ENCODE results near the gene CEP170B. TPM values are rescaled to one million over a fixed set of nuclear protein-coding genes. Genes with fewer than 3 reads are reported as not detected.

The CEP170B gene
- total and polyA plus RNA-seq, 2 donors from 2014 or later = 8.1 to 42.4 TPM

DNA sequence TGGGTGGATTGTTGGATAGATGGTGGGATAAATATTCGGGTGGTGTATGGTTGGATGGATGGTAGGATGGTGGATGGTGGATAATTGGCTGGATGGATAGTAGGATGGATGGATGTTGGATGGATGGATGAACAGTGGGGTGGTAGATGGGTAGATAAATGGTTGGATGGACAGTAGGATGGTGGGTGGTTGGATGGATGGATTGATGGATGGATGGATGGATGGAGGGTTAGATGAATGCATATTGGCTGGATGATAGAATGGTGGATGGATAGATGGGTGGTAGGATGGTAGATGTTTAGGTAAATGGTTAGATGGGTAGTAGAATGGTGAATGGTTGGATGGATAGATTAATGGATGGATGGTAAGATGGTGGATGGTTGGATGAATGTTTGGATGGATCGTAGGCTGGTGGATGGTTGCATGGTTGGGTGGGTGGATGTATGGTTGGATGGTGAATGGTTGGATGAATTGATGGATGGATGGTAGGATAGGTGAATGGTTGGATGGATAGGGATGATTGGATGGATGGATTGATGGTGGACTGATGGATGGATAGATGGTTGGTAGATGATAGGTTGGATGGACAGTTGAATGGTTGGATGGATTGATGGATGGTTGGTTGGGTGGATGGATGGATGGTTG lies 40.6 kb upstream of the CEP170B start:
- H3K36me3 ChIP-seq (ENCODE audit: control insufficient read depth in 2 of 3, insufficient read depth in 3 of 3, low read length in 3 of 3) = no peaks in the 10 kb centered on the region
- FAIRE-seq (no peak), DNase-seq (no peak)
- intact Hi-C loops (cut with DNase I) = loop anchor here (5.0 kb wide), 1 partner anchor 52 kb away; no protein-coding TSS in a partner anchor
- no peaks in the 10 kb centered on the region for H3K9me3 ChIP-seq (ENCODE audit: control insufficient read depth in 2 of 3, insufficient read depth in 1 of 3, low read length in 3 of 3)
- no peaks in the 10 kb centered on the region for H3K27me3 ChIP-seq (ENCODE audit: control insufficient read depth, insufficient read depth, low read length)
- TF ChIP-seq, protein P1, sequence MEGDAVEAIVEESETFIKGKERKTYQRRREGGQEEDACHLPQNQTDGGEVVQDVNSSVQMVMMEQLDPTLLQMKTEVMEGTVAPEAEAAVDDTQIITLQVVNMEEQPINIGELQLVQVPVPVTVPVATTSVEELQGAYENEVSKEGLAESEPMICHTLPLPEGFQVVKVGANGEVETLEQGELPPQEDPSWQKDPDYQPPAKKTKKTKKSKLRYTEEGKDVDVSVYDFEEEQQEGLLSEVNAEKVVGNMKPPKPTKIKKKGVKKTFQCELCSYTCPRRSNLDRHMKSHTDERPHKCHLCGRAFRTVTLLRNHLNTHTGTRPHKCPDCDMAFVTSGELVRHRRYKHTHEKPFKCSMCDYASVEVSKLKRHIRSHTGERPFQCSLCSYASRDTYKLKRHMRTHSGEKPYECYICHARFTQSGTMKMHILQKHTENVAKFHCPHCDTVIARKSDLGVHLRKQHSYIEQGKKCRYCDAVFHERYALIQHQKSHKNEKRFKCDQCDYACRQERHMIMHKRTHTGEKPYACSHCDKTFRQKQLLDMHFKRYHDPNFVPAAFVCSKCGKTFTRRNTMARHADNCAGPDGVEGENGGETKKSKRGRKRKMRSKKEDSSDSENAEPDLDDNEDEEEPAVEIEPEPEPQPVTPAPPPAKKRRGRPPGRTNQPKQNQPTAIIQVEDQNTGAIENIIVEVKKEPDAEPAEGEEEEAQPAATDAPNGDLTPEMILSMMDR (IDR thresholded peaks at IDR 0.05; ENCODE audit: borderline replicate concordance, extremely low read depth, insufficient read depth) = no peak
- H3K27ac ChIP-seq (ENCODE audit: low read depth in 2 of 2, low read length in 2 of 2) = no peak overlapping the region
- no peak overlapping the region for H3K9ac ChIP-seq (ENCODE audit: low read length in 3 of 3)
- peaks cover 0 to 17% (median 0%) of the 10 kb centered on the region in 3 donors for H3K4me1 ChIP-seq (ENCODE audit: control insufficient read depth in 2 of 3, insufficient read depth in 2 of 3, low read depth in 1 of 3, low read length in 3 of 3)
- no peak overlapping the region for H3K4me3 ChIP-seq (ENCODE audit: low read length in 3 of 3)

DNA sequence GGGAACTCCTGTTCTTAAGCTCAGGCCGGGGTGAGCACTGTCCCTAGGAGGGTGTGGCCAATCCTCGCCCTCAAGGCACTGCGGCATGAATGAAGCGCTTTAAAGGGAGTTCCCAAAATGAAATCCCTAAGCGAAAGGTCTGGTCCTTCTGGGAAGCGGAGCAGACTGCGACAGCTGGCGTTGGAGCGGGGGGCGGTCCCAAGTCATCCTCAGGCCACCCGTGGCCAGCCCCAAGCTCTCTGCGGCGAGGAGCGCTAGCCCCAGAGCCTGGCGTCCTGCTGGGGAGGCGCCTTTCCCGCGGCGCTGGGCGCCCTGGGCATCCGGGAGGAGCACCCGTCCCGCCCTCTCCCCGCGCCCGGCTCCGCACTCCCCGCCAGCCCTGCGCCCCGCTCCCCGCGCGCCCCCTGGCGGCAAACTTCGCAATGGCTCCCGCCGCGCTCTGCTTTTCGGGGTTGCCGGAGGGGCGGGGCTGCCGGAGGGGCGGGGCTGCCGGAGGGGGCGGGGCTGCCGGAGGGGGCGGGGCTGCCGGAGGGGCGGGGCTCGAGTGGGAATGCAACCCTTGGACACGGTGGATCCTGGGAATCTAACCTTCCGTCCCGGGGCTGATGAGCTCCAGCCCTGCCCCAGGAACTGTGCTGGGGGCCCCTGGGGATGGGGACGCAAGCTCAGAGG lies 38.7 kb upstream of the CEP170B start:
- intact Hi-C loops (cut with DNase I) = no loop called here
- FAIRE-seq = no peak

DNA sequence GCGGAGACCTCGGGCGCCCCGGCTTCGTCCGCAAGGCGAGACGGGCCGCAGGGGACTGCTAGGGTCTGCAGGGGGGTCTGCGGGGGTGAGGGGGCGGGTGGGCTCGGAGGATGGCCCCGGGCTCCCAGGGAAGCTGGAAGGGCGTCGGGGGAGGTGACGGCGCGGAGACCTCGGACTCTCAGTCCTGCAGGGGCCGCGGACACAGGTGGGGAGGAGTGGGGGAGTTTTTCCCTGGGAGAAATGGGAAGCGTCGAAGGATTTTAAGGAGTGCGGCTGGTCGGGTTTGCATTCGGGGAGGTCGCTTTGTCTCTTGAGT lies 38.2 kb upstream of the CEP170B start:
- Histone ChIP-seq H3K4me1 (ENCODE audit: control insufficient read depth in 2 of 3, insufficient read depth in 2 of 3, low read depth in 1 of 3, low read length in 3 of 3) (peaks cover 0 to 15% (median 0%) of the 10 kb centered on the region in 3 donors), H3K9ac (ENCODE audit: low read length in 3 of 3) (no peak overlapping the region), H3K36me3 (ENCODE audit: control insufficient read depth in 2 of 3, insufficient read depth in 3 of 3, low read length in 3 of 3) (no peaks in the 10 kb centered on the region), H3K27me3 (ENCODE audit: control insufficient read depth, insufficient read depth, low read length) (no peaks in the 10 kb centered on the region), H3K27ac (ENCODE audit: low read depth in 2 of 2, low read length in 2 of 2) (no peak overlapping the region), H3K9me3 (ENCODE audit: control insufficient read depth in 2 of 3, insufficient read depth in 1 of 3, low read length in 3 of 3) (no peaks in the 10 kb centered on the region), H3K4me3 (ENCODE audit: low read length in 3 of 3) (peak overlapping the region in 2 of 3 donors; percentile 33 to 49)
- FAIRE-seq = no peak
- peak in 2 of 5 donors; percentile 34 to 47 for DNase-seq
- intact Hi-C loops (cut with DNase I) = no loop called here
- TF ChIP-seq, protein P1 (IDR thresholded peaks at IDR 0.05; ENCODE audit: borderline replicate concordance, extremely low read depth, insufficient read depth) = no peak

More for the DNA sequence above, 38.7 kb upstream of the CEP170B start:
- TF ChIP-seq, protein P1 (IDR thresholded peaks at IDR 0.05; ENCODE audit: borderline replicate concordance, extremely low read depth, insufficient read depth) = peak; percentile 85
- peak overlapping the region in 1 of 3 donors; percentile 46 for H3K9ac ChIP-seq (ENCODE audit: low read length in 3 of 3)
- H3K9me3 ChIP-seq (ENCODE audit: control insufficient read depth in 2 of 3, insufficient read depth in 1 of 3, low read length in 3 of 3) = no peaks in the 10 kb centered on the region
- peaks cover 0 to 15% (median 0%) of the 10 kb centered on the region in 3 donors for H3K4me1 ChIP-seq (ENCODE audit: control insufficient read depth in 2 of 3, insufficient read depth in 2 of 3, low read depth in 1 of 3, low read length in 3 of 3)
- peak overlapping the region in 1 of 2 donors; percentile 51 for H3K27ac ChIP-seq (ENCODE audit: low read depth in 2 of 2, low read length in 2 of 2)
- peak; percentile 90 to 96 (median 93) for DNase-seq
- no peaks in the 10 kb centered on the region for H3K36me3 ChIP-seq (ENCODE audit: control insufficient read depth in 2 of 3, insufficient read depth in 3 of 3, low read length in 3 of 3)
- no peaks in the 10 kb centered on the region for H3K27me3 ChIP-seq (ENCODE audit: control insufficient read depth, insufficient read depth, low read length)
- peak overlapping the region; percentile 36 to 64 (median 44) for H3K4me3 ChIP-seq (ENCODE audit: low read length in 3 of 3)
